Liver (tissue), 9 donors: ENCODE results near the gene IFITM10. TPM values are rescaled to one million over a fixed set of nuclear protein-coding genes. Genes with fewer than 3 reads are reported as not detected.

Experiments used
- DNase-seq: peaks from one replicate; pipeline ENCODE4 v3.0.0-alpha.2; 2017; ENCODE audit warnings: low spot score
- H3K27ac ChIP-seq, 2 donors: one replicate each; pipeline ENCODE4 v1.7.0; 2013; ENCODE audit warnings: inconsistent platforms in 2 of 2, low read length in 2 of 2, control low read depth in 1 of 2, low read depth in 1 of 2, mild to moderate bottlenecking in 1 of 2
- H3K27me3 ChIP-seq, 4 donors: one replicate each; pipeline versions ENCODE4 v1.6.1 to v1.7.0; 2013; ENCODE audit warnings: low read length in 3 of 4, inconsistent platforms in 1 of 4, mild to moderate bottlenecking in 1 of 4, moderate library complexity in 1 of 4; ENCODE audit not compliant: control insufficient read depth in 4 of 4, insufficient read depth in 4 of 4
- H3K36me3 ChIP-seq, 4 donors: one replicate each; pipeline versions ENCODE4 v1.6.1 to v1.7.0; 2013; ENCODE audit warnings: low read length in 3 of 4, mild to moderate bottlenecking in 3 of 4, low read depth in 1 of 4, moderate library complexity in 1 of 4; ENCODE audit not compliant: control insufficient read depth in 4 of 4, insufficient read depth in 3 of 4
- H3K4me1 ChIP-seq, 4 donors: one replicate each; pipeline versions ENCODE4 v1.6.1 to v1.7.0; 2013; ENCODE audit warnings: low read length in 3 of 4, mild to moderate bottlenecking in 3 of 4, moderate library complexity in 1 of 4; ENCODE audit not compliant: control insufficient read depth in 4 of 4, insufficient read depth in 4 of 4
- H3K4me3 ChIP-seq, 3 donors: one replicate each; pipeline versions ENCODE4 v1.6.1 to v1.7.0; 2013; ENCODE audit warnings: low read length in 3 of 3, control low read depth in 1 of 3, low read depth in 1 of 3, mild to moderate bottlenecking in 1 of 3
- H3K9ac ChIP-seq, 2 donors: one replicate each; pipeline ENCODE4 v1.7.0; 2013; ENCODE audit warnings: low read length in 2 of 2, mild to moderate bottlenecking in 2 of 2, moderate library complexity in 2 of 2, control low read depth in 1 of 2, low read depth in 1 of 2
- H3K9me3 ChIP-seq, 4 donors: one replicate each; pipeline versions ENCODE4 v1.6.1 to v1.7.0; 2013; ENCODE audit warnings: low read length in 3 of 4; ENCODE audit not compliant: control insufficient read depth in 4 of 4
- ATF3 ChIP-seq: IDR thresholded peaks from 2 replicates; pipeline ENCODE4 v1.6.1; 2016; ENCODE audit warnings: antibody characterized with exemption
- CTCF ChIP-seq: fragments of 150-350 bp; IDR thresholded peaks from 2 replicates; pipeline ENCODE4 v1.5.1; 2017; ENCODE audit warnings: improper control_type of control experiment, low read depth, low read length; ENCODE audit not compliant: missing input control
- EGR1 ChIP-seq, 2 donors: IDR thresholded peaks; 2 replicates each; pipeline ENCODE4 v1.6.1; 2016 to 2018; ENCODE audit warnings: antibody characterized with exemption in 2 of 2, low read depth in 2 of 2
- FOXA1 ChIP-seq: IDR thresholded peaks from 2 replicates; pipeline ENCODE4 v1.6.1; 2016; ENCODE audit warnings: antibody characterized with exemption
- FOXA2 ChIP-seq: IDR thresholded peaks from 2 replicates; pipeline ENCODE4 v1.6.1; 2016; ENCODE audit warnings: antibody characterized with exemption
- GABPA ChIP-seq, 2 donors: IDR thresholded peaks in 1 of 2; conservative IDR thresholded peaks in 1 of 2; 2 replicates each; pipeline ENCODE4 v1.6.1; 2016; ENCODE audit warnings: antibody characterized with exemption in 2 of 2, mild to moderate bottlenecking in 1 of 2, moderate library complexity in 1 of 2
- HNF4A ChIP-seq, 2 donors: conservative IDR thresholded peaks; 2 replicates each; pipeline ENCODE4 v1.6.1; 2016; ENCODE audit warnings: antibody characterized with exemption in 2 of 2, mild to moderate bottlenecking in 2 of 2
- HNF4G ChIP-seq: IDR thresholded peaks from 2 replicates; pipeline ENCODE4 v1.6.1; 2016; ENCODE audit warnings: antibody characterized with exemption
- JUND ChIP-seq, 2 donors: IDR thresholded peaks; 2 replicates each; pipeline ENCODE4 v1.6.1; 2016; ENCODE audit warnings: antibody characterized with exemption in 2 of 2
- MAX ChIP-seq: IDR thresholded peaks from 2 replicates; pipeline ENCODE4 v1.6.1; 2016; ENCODE audit warnings: antibody characterized with exemption
- NR2F2 ChIP-seq: IDR thresholded peaks from 2 replicates; pipeline ENCODE4 v1.6.1; 2016; ENCODE audit warnings: antibody characterized with exemption
- RAD21 ChIP-seq, 2 donors: IDR thresholded peaks; 2 replicates each; pipeline ENCODE4 v1.6.1; 2016; ENCODE audit warnings: antibody characterized with exemption in 2 of 2, mild to moderate bottlenecking in 2 of 2
- REST ChIP-seq: IDR thresholded peaks from 2 replicates; pipeline ENCODE4 v1.6.1; 2016; ENCODE audit warnings: antibody characterized with exemption, mild to moderate bottlenecking
- RXRA ChIP-seq, 2 donors: IDR thresholded peaks; 2 replicates each; pipeline ENCODE4 v1.6.1; 2017 to 2018; ENCODE audit warnings: antibody characterized with exemption in 2 of 2, mild to moderate bottlenecking in 1 of 2
- SP1 ChIP-seq: IDR thresholded peaks from 2 replicates; pipeline ENCODE4 v1.6.1; 2018; ENCODE audit warnings: antibody characterized with exemption, mild to moderate bottlenecking
- TAF1 ChIP-seq: conservative IDR thresholded peaks from 2 replicates; pipeline ENCODE4 v1.6.1; 2016; ENCODE audit warnings: antibody characterized with exemption, mild to moderate bottlenecking
- YY1 ChIP-seq: IDR thresholded peaks from 2 replicates; pipeline ENCODE4 v1.6.1; 2016; ENCODE audit warnings: antibody characterized with exemption, mild to moderate bottlenecking
- ZBTB33 ChIP-seq: IDR thresholded peaks from 2 replicates; pipeline ENCODE4 v1.6.1; 2016; ENCODE audit warnings: antibody characterized with exemption
- WGBS: extraction: QIAGEN DNeasy Blood & Tissue Kit; methylation state at CpG from one replicate; pipeline ENCODE4 v1.1.7; 2013; 5-methylcytosine and 5-hydroxymethylcytosine counted together
- polyA plus RNA-seq, 2 donors: library from polyadenylated mRNA; stranded (reverse) in 1 of 2; unstranded in 1 of 2; fragments of 200-250 nt in 1 of 2; fragments of >200 nt in 1 of 2; fragmentation: Nextera tagmentation in 1 of 2; extraction: Ambion mirVana in 1 of 2; gene quantifications; one replicate each; pipeline versions ENCODE4 v1.2.1 to v1.2.3, GENCODE V29; 2013 to 2015
- total RNA-seq, 2 donors: library from RNA; depleted of rRNA; stranded (reverse); fragments of >200 nt; gene quantifications; one replicate each; pipeline ENCODE4 v1.2.3, GENCODE V29; 2014
- donor health status: healthy.
- donor health status: healthy.
- donor health status: healthy.
- donor health status: healthy.
- donor health status: healthy.

Gene IFITM10
- total and polyA plus RNA-seq, 4 donors = 0.14 to 8.5 (median 1.8) TPM

- no peak for TF ChIP-seq REST
Measured at GRCh38 chr11:1793081-1793480, 42.7 kb upstream of the IFITM10 start (continued).

GRCh38 chr11:1792461-1792860 is 42.1 kb upstream of the IFITM10 start:
- H3K27ac ChIP-seq = no peak overlapping the region

More at GRCh38 chr11:1792461-1792860, 42.1 kb upstream of the IFITM10 start:
- H3K4me3 ChIP-seq = no peak overlapping the region
- no peaks in the 10 kb centered on the region for H3K36me3 ChIP-seq
- H3K9me3 ChIP-seq = no peaks in the 10 kb centered on the region
- peaks cover 0 to 3% (median under 1%) of the 10 kb centered on the region in 4 donors for H3K27me3 ChIP-seq
- no peaks in the 10 kb centered on the region for H3K4me1 ChIP-seq
- DNase-seq = no peak
- WGBS = 78% methylated on average over 12 of the region's 12 CpGs
- no peak overlapping the region for H3K9ac ChIP-seq
- no peak for TF ChIP-seq HNF4G
- no peak for TF ChIP-seq HNF4A (conservative IDR thresholded peaks at IDR 0.05)
- no peak for TF ChIP-seq EGR1 (IDR thresholded peaks at IDR 0.05; ENCODE audit: low read depth in 2 of 2)
- TF ChIP-seq RAD21 (IDR thresholded peaks at IDR 0.05) = no peak
- no peak for TF ChIP-seq ATF3
- TF ChIP-seq FOXA2 = no peak
- TF ChIP-seq JUND (IDR thresholded peaks at IDR 0.05) = no peak
- TF ChIP-seq GABPA (IDR thresholded peaks at IDR 0.05 in 1 of 2, conservative IDR thresholded peaks at IDR 0.05 in 1 of 2) = no peak
- no peak for TF ChIP-seq RXRA (IDR thresholded peaks at IDR 0.05)
- no peak for TF ChIP-seq NR2F2
- TF ChIP-seq ZBTB33 = no peak
- no peak for TF ChIP-seq MAX
- no peak for TF ChIP-seq FOXA1
- TF ChIP-seq YY1 = no peak
- TF ChIP-seq SP1 = no peak
- no peak for TF ChIP-seq TAF1
- no peak for TF ChIP-seq REST
- TF ChIP-seq CTCF = no peak
